HEK293 (cell line): ENCODE data around the gene TNNT3.

Experiments
- CTCF ChIA-PET: fragments of 350-600 bp; formaldehyde crosslinking; extraction: SDS; loops from one replicate; lab custom pipeline; 2021; ENCODE audit warnings: antibody characterized with exemption; lab: Yijun Ruan, JAX
- POLR2A ChIA-PET: fragments of 300-600 bp; formaldehyde crosslinking; extraction: SDS; loops from one replicate; lab custom pipeline; 2020; ENCODE audit warnings: antibody characterized with exemption, inconsistent platforms; lab: Yijun Ruan, JAX
- H3K27ac ChIP-seq: fragments of 200-500 bp; sonication (Bioruptor generic); 2 replicates; pipeline ENCODE4 v1.5.1; 2014; ENCODE audit warnings: low read depth, low read length, control low read depth, inconsistent platforms; ENCODE audit errors: extremely low read depth
- H3K36me3 ChIP-seq, 2 experiments: fragments of 200-500 bp in 1 of 2; sonication (Bioruptor generic) in 1 of 2; 1 replicate in 1 of 2; 2 replicates in 1 of 2; pipeline ENCODE4 v1.5.1; 2014 to 2017; ENCODE audit warnings: inconsistent platforms in 2 of 2, low read length in 2 of 2; ENCODE audit not compliant: control insufficient read depth in 2 of 2, insufficient read depth in 1 of 2
- H3K4me1 ChIP-seq: fragments of 200-500 bp; sonication (Bioruptor generic); 2 replicates; pipeline ENCODE4 v1.5.1; 2014; ENCODE audit warnings: mild to moderate bottlenecking, low read length, inconsistent platforms; ENCODE audit not compliant: control insufficient read depth, insufficient read depth
- H3K4me3 ChIP-seq: 2 replicates; pipeline ENCODE4 v1.5.1; 2011; ENCODE audit warnings: low read depth, mild to moderate bottlenecking, control low read depth, low read length, moderate library complexity
- H3K9me3 ChIP-seq: fragments of 200-500 bp; sonication (Bioruptor generic); 2 replicates; pipeline ENCODE4 v1.5.1; 2014; ENCODE audit warnings: low read depth, low read length, inconsistent platforms; ENCODE audit not compliant: control insufficient read depth, insufficient read depth
- EGR2 ChIP-seq: fragments of 450-650 bp; formaldehyde crosslinking; IDR thresholded peaks from 2 replicates; pipeline ENCODE4 v1.5.1; 2016; ENCODE audit warnings: low read depth, missing biosample characterization, missing genetic modification characterization
- PRDM1 ChIP-seq: fragments of 450-650 bp; formaldehyde crosslinking; IDR thresholded peaks from 2 replicates; pipeline ENCODE4; 2016; ENCODE audit warnings: missing biosample characterization, missing genetic modification characterization
- SP2 ChIP-seq: fragments of 450-650 bp; formaldehyde crosslinking; IDR thresholded peaks from 2 replicates; pipeline ENCODE4 v1.5.1; 2016; ENCODE audit warnings: missing biosample characterization, missing genetic modification characterization
- SP3 ChIP-seq: fragments of 450-650 bp; formaldehyde crosslinking; IDR thresholded peaks from 2 replicates; pipeline ENCODE4 v1.5.1; 2016; ENCODE audit warnings: missing biosample characterization, missing genetic modification characterization
- SP7 ChIP-seq: fragments of 450-650 bp; formaldehyde crosslinking; IDR thresholded peaks from 2 replicates; pipeline ENCODE4 v1.5.1; 2016; ENCODE audit warnings: missing biosample characterization, missing genetic modification characterization
- ZBTB1 ChIP-seq: fragments of 450-650 bp; formaldehyde crosslinking; IDR thresholded peaks from 2 replicates; pipeline ENCODE4 v1.5.1; 2016; ENCODE audit warnings: missing biosample characterization, missing genetic modification characterization
- ZNF121 ChIP-seq: fragments of 450-650 bp; formaldehyde crosslinking; IDR thresholded peaks from 2 replicates; pipeline ENCODE4 v1.5.1; 2016; ENCODE audit warnings: missing biosample characterization, missing genetic modification characterization
- ZNF16 ChIP-seq: fragments of 450-650 bp; formaldehyde crosslinking; IDR thresholded peaks from 2 replicates; pipeline ENCODE4 v1.5.1; 2016; ENCODE audit warnings: low read depth, missing biosample characterization, missing genetic modification characterization
- ZNF175 ChIP-seq: fragments of 450-650 bp; formaldehyde crosslinking; IDR thresholded peaks from 2 replicates; pipeline ENCODE4 v1.5.1; 2016; ENCODE audit warnings: missing biosample characterization, missing genetic modification characterization
- ZNF248 ChIP-seq: fragments of 450-650 bp; formaldehyde crosslinking; IDR thresholded peaks from 2 replicates; pipeline ENCODE4 v1.5.1; 2017; ENCODE audit warnings: missing biosample characterization, missing genetic modification characterization
- ZNF292 ChIP-seq: fragments of 450-650 bp; formaldehyde crosslinking; IDR thresholded peaks from 2 replicates; pipeline ENCODE4 v1.5.1; 2016; ENCODE audit warnings: low read depth, missing biosample characterization, missing genetic modification characterization, borderline replicate concordance
- ZNF366 ChIP-seq: fragments of 450-650 bp; formaldehyde crosslinking; conservative IDR thresholded peaks from 2 replicates; pipeline ENCODE4 v1.5.1; 2016; ENCODE audit warnings: missing biosample characterization, missing genetic modification characterization
- ZNF48 ChIP-seq: fragments of 450-650 bp; formaldehyde crosslinking; IDR thresholded peaks from 2 replicates; pipeline ENCODE4 v1.5.1; 2016; ENCODE audit warnings: missing biosample characterization, missing genetic modification characterization
- ZNF521 ChIP-seq: fragments of 450-650 bp; formaldehyde crosslinking; IDR thresholded peaks from 2 replicates; pipeline ENCODE4 v1.5.1; 2017; ENCODE audit warnings: missing biosample characterization, mild to moderate bottlenecking, missing genetic modification characterization
- ZNF529 ChIP-seq: fragments of 450-650 bp; formaldehyde crosslinking; IDR thresholded peaks from 2 replicates; pipeline ENCODE4 v1.5.1; 2017; ENCODE audit warnings: missing genetic modification characterization, missing biosample characterization; ENCODE audit not compliant: insufficient replicate concordance
- TF ChIP-seq, protein P1 (sequence below): fragments of 450-650 bp; formaldehyde crosslinking; IDR thresholded peaks from 2 replicates; pipeline ENCODE4 v1.5.1; 2017; ENCODE audit warnings: missing biosample characterization, missing genetic modification characterization
- TF ChIP-seq, protein P2 (sequence below): fragments of 450-650 bp; formaldehyde crosslinking; IDR thresholded peaks from 2 replicates; pipeline ENCODE4 v1.5.1; 2016; ENCODE audit warnings: missing biosample characterization, missing genetic modification characterization

The TNNT3 gene

DNA sequence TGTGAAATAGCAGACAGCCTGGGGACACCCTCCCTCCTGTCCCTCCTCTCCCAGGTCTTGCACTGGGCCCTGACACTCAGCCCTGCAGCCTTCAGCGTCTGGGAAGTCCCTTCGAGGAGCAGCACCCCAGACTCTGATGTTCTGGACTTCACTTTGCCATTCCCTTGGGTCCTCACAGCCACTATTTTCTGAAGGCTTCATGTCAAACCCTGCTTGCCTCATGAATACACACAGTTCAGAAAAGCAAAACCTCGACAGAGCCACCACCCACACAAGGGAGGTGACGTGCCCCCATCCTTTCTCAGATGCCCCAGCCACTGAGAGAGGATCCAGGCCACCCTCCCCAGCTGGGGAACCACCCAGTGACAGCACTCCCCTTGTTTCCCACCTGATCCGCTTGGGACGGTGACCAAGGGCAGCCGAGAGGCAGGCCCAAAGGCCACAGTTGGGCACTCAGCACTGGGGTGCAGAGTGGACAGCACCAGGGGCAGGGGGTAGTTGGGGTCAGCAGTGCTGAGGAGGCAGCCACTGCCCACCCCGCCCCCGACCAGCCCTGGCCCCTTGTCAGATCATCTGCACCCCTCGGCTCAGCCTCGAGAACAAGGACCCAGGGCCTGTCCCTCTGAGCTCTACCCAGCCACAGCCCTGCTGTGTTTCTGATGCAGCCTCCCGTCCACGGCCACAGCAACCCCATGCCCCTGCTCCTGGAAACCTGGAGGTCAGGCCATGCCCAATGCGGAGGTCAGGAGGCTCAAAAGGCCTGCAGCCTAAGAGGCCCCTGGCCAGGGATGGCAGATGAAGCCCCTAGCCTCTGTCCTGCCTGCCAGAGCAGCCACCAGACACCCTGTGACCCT is 3.1 kb upstream of the TNNT3 start:
- no peaks in the 10 kb centered on the region for H3K9me3 ChIP-seq
- CTCF ChIA-PET: interaction anchor here (0.7 to 0.9 kb wide), 3 partner anchors 24 to 68 kb away, joined by 3 to 4 read pairs (median 3); no protein-coding TSS in a partner anchor
- no peak overlapping the region for H3K4me3 ChIP-seq
- no peaks in the 10 kb centered on the region for H3K36me3 ChIP-seq
- peak; percentile 8 for TF ChIP-seq ZNF366 (tag by site-specific recombination)
- TF ChIP-seq, protein P1, sequence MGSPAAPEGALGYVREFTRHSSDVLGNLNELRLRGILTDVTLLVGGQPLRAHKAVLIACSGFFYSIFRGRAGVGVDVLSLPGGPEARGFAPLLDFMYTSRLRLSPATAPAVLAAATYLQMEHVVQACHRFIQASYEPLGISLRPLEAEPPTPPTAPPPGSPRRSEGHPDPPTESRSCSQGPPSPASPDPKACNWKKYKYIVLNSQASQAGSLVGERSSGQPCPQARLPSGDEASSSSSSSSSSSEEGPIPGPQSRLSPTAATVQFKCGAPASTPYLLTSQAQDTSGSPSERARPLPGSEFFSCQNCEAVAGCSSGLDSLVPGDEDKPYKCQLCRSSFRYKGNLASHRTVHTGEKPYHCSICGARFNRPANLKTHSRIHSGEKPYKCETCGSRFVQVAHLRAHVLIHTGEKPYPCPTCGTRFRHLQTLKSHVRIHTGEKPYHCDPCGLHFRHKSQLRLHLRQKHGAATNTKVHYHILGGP (tag by site-specific recombination): no peak
- H3K27ac ChIP-seq: no peak overlapping the region
- POLR2A ChIA-PET: no interaction called here
- H3K4me1 ChIP-seq: no peaks in the 10 kb centered on the region

DNA sequence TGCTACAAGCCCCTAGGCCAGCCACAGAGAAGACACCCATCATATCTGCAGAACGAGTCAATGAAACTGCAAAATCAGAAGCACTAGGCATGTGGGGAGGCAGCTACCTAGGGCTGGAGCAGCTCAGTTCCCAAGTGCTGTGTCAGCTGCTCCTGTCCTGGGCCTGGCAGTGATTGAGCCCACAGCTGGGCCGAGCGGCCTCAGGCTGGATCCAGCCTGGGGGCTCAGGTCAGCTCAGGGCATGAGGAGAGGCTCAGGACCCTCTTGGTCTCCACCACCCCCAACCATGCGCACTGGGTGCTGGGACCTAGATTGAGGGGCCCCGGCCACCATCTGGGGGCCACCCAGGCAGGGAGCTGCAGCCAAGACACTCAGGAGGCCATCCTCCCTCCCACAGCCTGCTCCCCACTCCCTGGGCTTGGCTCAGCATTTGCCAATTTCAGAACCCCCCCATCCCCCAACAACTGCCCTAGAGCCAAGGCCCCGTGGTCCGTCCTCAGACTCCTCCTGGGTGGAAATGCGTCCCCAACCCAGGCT is 2.4 kb upstream of the TNNT3 start:
- ChIA-PET POLR2A (no interaction called here), CTCF (interaction anchor here (0.7 to 0.9 kb wide), 2 partner anchors 25 to 34 kb away, joined by 3 to 4 read pairs; no protein-coding TSS in a partner anchor)
- Histone ChIP-seq H3K4me1 (no peaks in the 10 kb centered on the region), H3K36me3 (no peaks in the 10 kb centered on the region), H3K27ac (no peak overlapping the region), H3K9me3 (no peaks in the 10 kb centered on the region), H3K4me3 (no peak overlapping the region)
- TF ChIP-seq ZNF521 (tag by site-specific recombination): no peak
- no peak for TF ChIP-seq ZNF121 (tag by site-specific recombination)
- no peak for TF ChIP-seq EGR2 (tag by site-specific recombination)
- no peak for TF ChIP-seq ZNF529 (tag by site-specific recombination)
- TF ChIP-seq ZNF175 (tag by site-specific recombination): no peak
- no peak for TF ChIP-seq SP3 (tag by site-specific recombination)
- TF ChIP-seq ZNF248 (tag by site-specific recombination): no peak
- no peak for TF ChIP-seq ZNF48 (tag by site-specific recombination)
- no peak for TF ChIP-seq ZBTB1 (tag by site-specific recombination)
- TF ChIP-seq PRDM1 (tag by site-specific recombination): no peak
- no peak for TF ChIP-seq ZNF292 (tag by site-specific recombination)
- TF ChIP-seq SP7: no peak
- no peak for TF ChIP-seq SP2 (tag by site-specific recombination)
- TF ChIP-seq, protein P2, sequence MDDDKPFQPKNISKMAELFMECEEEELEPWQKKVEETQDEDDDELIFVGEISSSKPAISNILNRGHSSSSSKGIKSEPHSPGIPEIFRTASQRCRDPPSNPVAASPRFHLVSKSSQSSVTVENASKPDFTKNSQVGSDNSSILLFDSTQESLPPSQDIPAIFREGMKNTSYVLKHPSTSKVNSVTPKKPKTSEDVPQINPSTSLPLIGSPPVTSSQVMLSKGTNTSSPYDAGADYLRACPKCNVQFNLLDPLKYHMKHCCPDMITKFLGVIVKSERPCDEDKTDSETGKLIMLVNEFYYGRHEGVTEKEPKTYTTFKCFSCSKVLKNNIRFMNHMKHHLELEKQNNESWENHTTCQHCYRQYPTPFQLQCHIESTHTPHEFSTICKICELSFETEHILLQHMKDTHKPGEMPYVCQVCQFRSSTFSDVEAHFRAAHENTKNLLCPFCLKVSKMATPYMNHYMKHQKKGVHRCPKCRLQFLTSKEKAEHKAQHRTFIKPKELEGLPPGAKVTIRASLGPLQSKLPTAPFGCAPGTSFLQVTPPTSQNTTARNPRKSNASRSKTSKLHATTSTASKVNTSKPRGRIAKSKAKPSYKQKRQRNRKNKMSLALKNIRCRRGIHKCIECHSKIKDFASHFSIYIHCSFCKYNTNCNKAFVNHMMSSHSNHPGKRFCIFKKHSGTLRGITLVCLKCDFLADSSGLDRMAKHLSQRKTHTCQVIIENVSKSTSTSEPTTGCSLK (tag by site-specific recombination): no peak
- TF ChIP-seq ZNF16: no peak
